GM12891 (cell line): ENCODE results near the gene DNAH3.

Experiments
- PAX5 ChIP-seq: IDR thresholded peaks from 2 replicates; pipeline ENCODE4 v1.6.1; 2011; ENCODE audit warnings: low read length, moderate library complexity, mild to moderate bottlenecking; ENCODE audit not compliant: insufficient read depth, severe bottlenecking
- POLR2A ChIP-seq: IDR thresholded peaks from 2 replicates; pipeline ENCODE4 v1.6.1; 2011; ENCODE audit warnings: low read depth, low read length, control low read depth
- POLR2AphosphoS5 ChIP-seq: IDR thresholded peaks from 2 replicates; pipeline ENCODE4 v1.6.1; 2011; ENCODE audit warnings: low read depth, low read length, control low read depth
- POU2F2 ChIP-seq: IDR thresholded peaks from 2 replicates; pipeline ENCODE4 v1.6.1; 2011; ENCODE audit warnings: low read depth, mild to moderate bottlenecking, control low read depth, low read length, moderate library complexity
- SPI1 ChIP-seq: IDR thresholded peaks from 2 replicates; pipeline ENCODE4 v1.6.1; 2011; ENCODE audit warnings: low read depth, low read length, control low read depth
- TAF1 ChIP-seq: IDR thresholded peaks from 2 replicates; pipeline ENCODE4 v1.6.1; 2011; ENCODE audit warnings: low read depth, low read length, control low read depth

GRCh38 chr16:21071741-21072140 lies 78.9 kb downstream of the DNAH3 start:
- no peak for TF ChIP-seq POLR2AphosphoS5
- no peak for TF ChIP-seq POLR2A
- TF ChIP-seq TAF1 = no peak
- no peak for TF ChIP-seq SPI1
- no peak for TF ChIP-seq PAX5
- TF ChIP-seq POU2F2 = no peak
